ENCODE data around the gene STXBP2. TPM values are rescaled to one million over a fixed set of nuclear protein-coding genes. Genes with fewer than 3 reads are reported as not detected.

STXBP2 gene
- polyA plus RNA-seq, 1 of the 3 experiments (the other 2 are of a cell fraction) = 4.7 TPM

- TF ChIP-seq CTCF (IDR thresholded peaks at IDR 0.05) = no peak
Observed at GRCh38 chr19:7639863-7640348, 3.0 kb downstream of the STXBP2 start (continued).

GRCh38 chr19:7640803-7641202, 3.9 kb downstream of the STXBP2 start:
- Histone ChIP-seq H2AFZ (ENCODE audit: low read depth) (no peak overlapping the region), H3K4me3 (ENCODE audit: low read depth in 2 of 2, low read length in 1 of 2) (no peak overlapping the region), H3K9me2 (no peaks in the 10 kb centered on the region), H3K9ac (no peak overlapping the region), H3K36me3 (replicated peaks in 1 of 2; ENCODE audit: control insufficient read depth in 1 of 2, insufficient read depth in 2 of 2, low read length in 1 of 2) (no peaks in the 10 kb centered on the region), H4K20me1 (ENCODE audit: insufficient read depth) (no peaks in the 10 kb centered on the region), H3K79me2 (ENCODE audit: insufficient read depth) (no peaks in the 10 kb centered on the region), H3K27ac (ENCODE audit: low read depth in 2 of 2, low read length in 1 of 2) (no peak overlapping the region), H3K9me3 (no peaks in the 10 kb centered on the region), H3K27me3 (ENCODE audit: insufficient read depth) (peaks cover 33% of the 10 kb centered on the region), H3K4me1 (ENCODE audit: control insufficient read depth in 1 of 2, insufficient read depth in 2 of 2, low read depth in 1 of 2, low read length in 1 of 2) (peaks cover 0 to 4% of the 10 kb centered on the region in 2 experiments; a peak in 1 of 4 replicates), H3K4me2 (no peak overlapping the region), H3F3A (replicated peaks; ENCODE audit: insufficient read depth) (peaks cover 4% of the 10 kb centered on the region)
- 94% methylated on average over 2 of the region's 11 CpGs for WGBS (ENCODE audit: low lambda C conversion rate)
- CTCF ChIA-PET = interaction anchor here (0.6 kb wide), 1 partner anchor 72 kb away, joined by 3 read pairs; no protein-coding TSS in a partner anchor
- POLR2A ChIA-PET = interaction anchor here (1.0 kb wide), 1 partner anchor 11 kb away, joined by 3 read pairs; the partner anchor contains the start of genes PET100 and XAB2
- TF ChIP-seq FOXJ3 (CRISPR knock-in tag; IDR thresholded peaks at IDR 0.05) = no peak
- no peak for TF ChIP-seq GABPA (IDR thresholded peaks at IDR 0.05; ENCODE audit: low read depth)
- TF ChIP-seq PBX3 (IDR thresholded peaks at IDR 0.05) = no peak
- no peak for TF ChIP-seq RXRA (IDR thresholded peaks at IDR 0.05; ENCODE audit: borderline replicate concordance, low read depth)
- no peak for TF ChIP-seq RCOR1 (IDR thresholded peaks at IDR 0.05; ENCODE audit: low read length)
- no peak for DNase-seq

GRCh38 chr19:7641290-7642276, 4.7 kb downstream of the STXBP2 start:
- Histone ChIP-seq H3K4me2 (no peak overlapping the region), H3K79me2 (ENCODE audit: insufficient read depth) (no peaks in the 10 kb centered on the region), H3K36me3 (replicated peaks in 1 of 2; ENCODE audit: control insufficient read depth in 1 of 2, insufficient read depth in 2 of 2, low read length in 1 of 2) (no peaks in the 10 kb centered on the region), H4K20me1 (ENCODE audit: insufficient read depth) (no peaks in the 10 kb centered on the region), H3K9me2 (no peaks in the 10 kb centered on the region), H3K4me3 (ENCODE audit: low read depth in 2 of 2, low read length in 1 of 2) (no peak overlapping the region), H2AFZ (ENCODE audit: low read depth) (no peak overlapping the region), H3K27ac (ENCODE audit: low read depth in 2 of 2, low read length in 1 of 2) (no peak overlapping the region), H3F3A (replicated peaks; ENCODE audit: insufficient read depth) (peaks cover 4% of the 10 kb centered on the region), H3K27me3 (ENCODE audit: insufficient read depth) (peaks cover 33% of the 10 kb centered on the region), H3K9ac (no peak overlapping the region), H3K4me1 (ENCODE audit: control insufficient read depth in 1 of 2, insufficient read depth in 2 of 2, low read depth in 1 of 2, low read length in 1 of 2) (no peaks in the 10 kb centered on the region; a peak in 1 of 4 replicates), H3K9me3 (no peaks in the 10 kb centered on the region)
- TF ChIP-seq NRF1 (IDR thresholded peaks at IDR 0.05; ENCODE audit: low read depth, low read length) (no peak), CTCF (IDR thresholded peaks at IDR 0.05) (peak; percentile 12; the same call in 1 of the 2 replicates)
- DNase-seq = no peak
- CTCF ChIA-PET = interaction anchor here (0.6 to 1.3 kb wide), 5 partner anchors 39 to 540 kb away, joined by 3 to 4 read pairs (median 3); partner anchors contain the start of gene TRAPPC5
- POLR2A ChIA-PET = interaction anchor here (1.0 to 1.4 kb wide), 2 partner anchors 12 kb away, joined by 3 to 6 read pairs; partner anchors contain the start of genes PET100 and XAB2
- 30% methylated on average over 20 of the region's 43 CpGs for WGBS (ENCODE audit: low lambda C conversion rate)
